T-helper 2 cell treated with Interferon-gamma antibody and Interleukin-4, amounts not matched to agents 100 ng/mL and 5 ng/mL, for 36 hours (primary cell): ENCODE measurements around the gene BPIFB6. TPM values are rescaled to one million over a fixed set of nuclear protein-coding genes. Genes with fewer than 3 reads are reported as not detected.
"Not testable (repeated sequence)": the region's sequence is repeated elsewhere in the genome, so short reads cannot be mapped to it uniquely, and the experiment has no call there.

Source experiments
- intact Hi-C: fragments of 100-400 bp; cut with micrococcal nuclease; formaldehyde crosslinking; loops from one replicate; pipeline ENCODE4 v1.15.1; 2023
- total RNA-seq: library from RNA; stranded (reverse); gene quantifications from 2 replicates; pipeline ENCODE4 v1.2.3, GENCODE V29; 2022

BPIFB6 gene
- total RNA-seq, 1 donor from 2014 or later = not detected

- intact Hi-C loops = no loop called here
Measured at GRCh38 chr20:33027769-33028751, 3.4 kb upstream of the BPIFB6 start.

- intact Hi-C loops = no loop called here
Measured at GRCh38 chr20:33028875-33029274, 2.6 kb upstream of the BPIFB6 start.

DNA sequence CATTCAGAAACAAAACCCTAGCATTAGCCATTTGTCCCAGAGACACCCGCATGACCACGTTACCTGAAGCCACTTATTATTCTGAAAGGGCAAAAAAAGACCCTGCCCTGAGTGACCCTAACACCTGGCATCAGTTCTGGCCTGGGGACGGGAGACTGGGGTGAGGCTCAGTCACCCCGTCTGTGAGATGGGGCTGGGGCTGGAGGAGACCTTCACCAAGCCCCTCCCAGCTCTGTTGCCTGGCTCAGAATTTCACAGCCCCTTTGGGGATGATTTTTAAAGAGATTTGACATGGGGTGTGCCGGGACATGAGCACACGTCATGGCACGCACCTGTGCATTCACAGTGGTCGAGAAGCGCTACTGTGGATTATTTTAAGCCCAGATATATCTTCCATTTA lies 1.4 kb upstream of the BPIFB6 start:
- intact Hi-C loops = no loop called here

DNA sequence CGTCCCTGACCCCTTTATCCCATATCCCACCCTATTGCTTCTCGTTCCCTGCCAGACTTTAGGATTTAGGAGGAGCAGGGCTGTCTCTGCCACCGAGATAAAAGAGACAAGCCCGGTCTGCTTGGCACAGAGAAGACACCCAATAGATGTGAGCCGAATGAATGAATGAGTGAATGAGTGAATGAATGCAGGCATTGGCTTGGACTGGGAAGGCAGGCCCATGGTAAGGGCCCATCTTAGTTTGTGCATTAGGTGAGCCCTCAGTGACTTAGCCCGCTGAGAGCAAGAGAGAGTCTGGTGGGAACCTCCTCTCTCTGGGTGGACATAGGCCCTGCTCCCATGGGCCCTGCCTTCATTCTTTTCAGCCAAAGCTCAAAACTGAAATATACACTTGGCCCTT lies 879 bp upstream of the BPIFB6 start:
- intact Hi-C loops = no loop called here

- intact Hi-C loops = no loop called here
Measured at GRCh38 chr20:33032555-33032954, 1.1 kb downstream of the BPIFB6 start.

DNA sequence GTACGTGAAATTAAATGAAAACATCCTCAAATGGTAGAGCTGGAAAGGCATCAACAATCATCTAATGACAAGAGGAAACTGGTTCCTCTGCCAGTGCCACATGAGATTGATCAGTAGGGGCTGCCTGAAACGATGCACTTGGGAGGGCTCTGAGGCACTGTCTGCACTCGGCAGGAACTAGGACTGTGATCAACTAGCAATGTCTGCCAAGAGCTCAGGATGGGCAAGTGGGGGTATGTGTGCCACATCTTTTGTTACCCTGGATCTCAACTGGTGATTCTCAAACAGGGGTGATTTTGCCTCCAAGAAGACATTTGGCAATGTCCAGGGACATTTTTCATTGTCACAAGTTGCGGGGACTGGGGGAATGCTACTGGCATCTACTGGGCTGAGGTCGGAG lies 1.9 kb downstream of the BPIFB6 start:
- intact Hi-C loops = no loop called here

DNA sequence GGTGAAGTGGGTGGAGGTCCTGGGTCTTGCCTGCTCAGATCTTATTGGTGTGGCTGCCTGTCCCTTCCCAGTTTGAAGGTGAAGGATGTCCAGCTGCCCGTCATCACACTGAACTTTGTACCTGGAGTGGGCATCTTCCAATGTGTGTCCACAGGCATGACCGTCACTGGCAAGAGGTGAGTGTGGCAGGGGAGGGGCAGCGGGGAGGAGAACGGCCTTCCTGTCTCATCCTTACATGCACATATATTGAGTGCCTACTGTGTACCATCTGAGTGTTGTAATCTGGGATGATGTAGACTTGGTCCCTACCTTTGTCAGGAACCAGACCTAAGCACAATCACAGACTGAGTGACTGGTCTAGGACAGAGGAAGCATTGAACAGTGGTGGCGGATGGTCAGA lies 2.7 kb downstream of the BPIFB6 start:
- intact Hi-C loops = no loop called here

- intact Hi-C loops = no loop called here
Measured at GRCh38 chr20:33034901-33035492, 3.5 kb downstream of the BPIFB6 start.

DNA sequence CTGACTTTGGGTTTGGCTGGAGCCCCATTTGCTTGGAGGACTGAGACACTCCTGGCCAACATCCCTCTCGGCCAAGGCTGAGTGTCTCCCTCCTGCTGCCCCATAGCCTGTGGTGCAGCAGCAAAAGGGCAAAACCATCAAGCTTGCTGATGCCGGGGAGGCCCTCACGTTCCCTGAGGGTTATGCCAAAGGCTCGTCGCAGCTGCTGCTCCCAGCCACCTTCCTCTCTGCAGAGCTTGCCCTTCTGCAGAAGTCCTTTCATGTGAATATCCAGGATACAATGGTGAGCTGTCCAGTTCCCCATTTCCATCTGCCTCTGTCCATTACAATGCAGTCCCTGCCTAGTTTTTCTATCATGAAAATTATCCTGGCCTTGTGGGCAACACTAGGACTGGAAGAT lies 6.0 kb downstream of the BPIFB6 start:
- intact Hi-C loops = no loop called here

GRCh38 chr20:33038243-33038642 lies 6.8 kb downstream of the BPIFB6 start:
- intact Hi-C loops = no loop called here

GRCh38 chr20:33042430-33042829 lies 11.0 kb downstream of the BPIFB6 start:
- intact Hi-C loops = no loop called here

DNA sequence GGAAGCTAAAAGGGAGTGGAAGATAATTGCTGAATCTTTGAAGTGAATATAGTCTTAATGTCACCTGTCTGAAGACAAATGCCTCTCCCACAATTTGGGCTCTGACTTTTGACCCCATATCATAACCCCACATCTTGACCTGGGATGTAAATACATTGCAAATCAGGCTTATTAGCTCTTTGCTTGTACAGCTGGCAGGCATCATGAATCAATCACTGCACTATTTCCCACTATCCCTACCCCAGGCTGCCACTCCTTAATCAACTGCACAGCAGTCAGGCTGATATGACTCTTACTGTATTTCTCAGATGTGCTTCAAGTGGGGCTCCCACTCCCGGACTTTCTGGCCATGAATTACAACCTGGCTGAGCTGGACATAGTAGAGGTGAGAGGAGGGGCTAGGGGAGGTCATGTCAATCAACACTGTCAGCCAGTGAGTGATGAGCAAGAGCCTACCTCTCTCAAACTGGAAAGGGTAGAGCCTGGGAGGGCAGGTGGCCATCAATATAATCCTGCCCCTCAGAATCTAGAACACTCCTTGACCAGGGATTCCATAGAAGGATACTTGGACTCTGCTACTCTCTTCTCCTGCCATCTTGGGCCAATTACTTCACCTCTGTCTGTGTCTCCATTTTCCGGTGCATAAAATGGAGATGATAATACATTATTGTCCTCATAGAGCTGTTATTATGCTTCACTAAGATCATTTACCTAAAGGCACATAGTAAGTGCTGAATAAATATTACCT lies 11.7 kb downstream of the BPIFB6 start:
- intact Hi-C loops = no loop called here

DNA sequence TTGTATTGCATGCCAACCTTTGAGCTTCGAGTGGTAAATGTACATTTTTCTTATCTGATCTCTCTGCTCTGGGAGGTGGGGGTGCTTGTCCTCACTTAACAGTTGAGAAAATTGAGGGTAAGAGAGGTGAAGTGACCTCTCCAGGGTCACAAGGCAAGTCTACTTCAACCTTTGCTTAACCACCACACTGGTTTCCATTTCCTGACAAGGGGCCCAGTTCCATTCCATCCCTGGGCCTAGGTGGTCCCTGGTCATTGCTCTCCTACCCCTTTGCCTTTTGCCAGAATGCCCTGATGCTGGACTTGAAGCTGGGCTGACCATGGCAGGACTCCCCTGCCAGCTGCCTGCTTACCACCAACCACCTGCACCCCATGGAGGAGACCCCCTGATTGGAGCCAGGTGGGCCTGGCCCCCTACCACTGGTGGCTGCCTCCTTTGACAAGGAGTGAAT lies 12.3 kb downstream of the BPIFB6 start:
- intact Hi-C loops = no loop called here

DNA sequence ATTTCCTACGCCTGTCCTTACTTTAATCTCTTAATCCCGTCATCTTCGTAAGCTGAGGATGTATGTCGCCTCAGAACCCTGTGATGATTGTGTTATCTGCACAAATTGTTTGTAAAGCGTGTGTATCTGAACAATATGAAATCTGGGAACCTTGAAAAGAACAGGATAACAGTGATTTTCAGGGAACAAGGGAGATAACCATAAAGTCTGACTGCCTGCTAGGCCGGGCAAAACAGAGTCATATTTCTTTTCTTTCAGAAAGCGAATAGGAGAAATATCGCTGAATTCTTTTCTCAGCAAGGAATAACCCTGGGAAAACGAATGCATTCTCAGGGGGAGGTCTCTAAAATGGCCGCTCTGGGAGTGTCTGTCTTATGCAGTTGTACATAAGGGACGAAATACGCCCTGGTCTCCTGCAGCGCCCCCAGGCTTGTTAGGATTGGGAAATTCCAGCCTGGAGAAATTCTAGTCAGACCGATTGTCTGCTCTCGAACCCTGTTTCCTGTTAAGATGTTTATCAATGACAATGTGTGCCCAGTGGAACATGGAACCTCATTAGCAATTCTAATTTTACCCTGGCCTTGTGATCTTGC lies 13.8 kb downstream of the BPIFB6 start:
- intact Hi-C loops = not testable (repeated sequence)

GRCh38 chr20:33046412-33046811 lies 15.0 kb downstream of the BPIFB6 start:
- intact Hi-C loops = no loop called here

GRCh38 chr20:33051333-33051732 lies 19.9 kb downstream of the BPIFB6 start:
- intact Hi-C loops = no loop called here

GRCh38 chr20:33053291-33054106 lies 22.1 kb downstream of the BPIFB6 start, which contains the start of gene BPIFB3:
TSS of gene BPIFB3 (plus strand) at chr20:33053903. CDS start at chr20:33055436, 1,533 bp downstream.
- intact Hi-C loops = no loop called here

DNA sequence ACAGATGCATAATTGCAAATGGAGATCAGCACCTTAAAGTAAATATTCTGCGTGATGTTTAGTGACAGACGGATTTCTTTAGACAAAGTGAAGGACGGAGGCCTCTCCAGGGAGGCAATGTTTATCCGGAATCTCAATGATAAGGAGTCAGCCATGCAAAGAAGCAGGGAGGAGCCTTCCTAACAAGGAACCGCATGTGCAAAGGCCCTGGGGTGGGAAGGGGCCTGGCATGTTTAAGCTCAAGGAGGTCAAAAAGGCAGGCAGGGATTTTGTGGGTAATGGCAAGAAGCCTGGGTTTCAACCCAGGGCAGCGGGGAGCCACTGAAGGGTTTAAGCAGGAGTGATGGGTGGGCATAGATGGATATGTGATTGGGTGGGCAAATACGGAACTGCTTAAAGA lies 22.9 kb downstream of the BPIFB6 start:
- intact Hi-C loops = no loop called here

DNA sequence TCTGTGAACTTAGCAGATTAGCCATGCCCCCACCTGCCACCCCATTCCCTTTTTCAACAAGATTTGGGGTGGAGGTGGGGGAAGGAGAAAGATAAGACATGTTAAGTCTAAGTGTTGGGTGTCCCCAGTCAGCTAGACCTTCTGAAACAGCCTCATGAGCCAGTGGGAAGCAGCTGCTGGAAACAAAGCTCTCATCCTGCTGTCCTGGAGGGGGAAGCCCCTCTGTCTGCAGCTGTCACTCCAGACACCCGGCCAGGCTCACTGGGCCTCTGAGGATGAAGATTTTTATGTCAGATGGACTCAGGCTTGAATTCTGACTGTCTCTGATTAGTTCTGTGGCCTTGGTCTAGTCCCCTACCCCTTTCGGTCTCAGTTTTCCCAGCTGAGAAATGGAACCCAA lies 23.3 kb downstream of the BPIFB6 start:
- intact Hi-C loops = no loop called here

- intact Hi-C loops = no loop called here
Measured at GRCh38 chr20:33059136-33059535, 27.7 kb downstream of the BPIFB6 start.
